GM12872 (cell line): Measurements from ENCODE around the gene PAK5.

Source experiments
- CTCF ChIP-seq: IDR thresholded peaks from 3 replicates; pipeline ENCODE4 v1.5.1; 2011; ENCODE audit warnings: low read depth, mild to moderate bottlenecking, low read length, moderate library complexity; ENCODE audit not compliant: insufficient read depth

The PAK5 gene

GRCh38 chr20:9686455-9686854 lies 152.4 kb downstream of the PAK5 start:
- no peak for TF ChIP-seq CTCF

- no peak for TF ChIP-seq CTCF
These were observed 152.9 kb downstream of the PAK5 start for GRCh38 chr20:9686001-9686400.

GRCh38 chr20:9685011-9685410 lies 153.9 kb downstream of the PAK5 start:
- no peak for TF ChIP-seq CTCF

GRCh38 chr20:9677100-9677623 lies 161.7 kb downstream of the PAK5 start:
- TF ChIP-seq CTCF, result no peak

- TF ChIP-seq CTCF, result no peak
These were observed 165.9 kb downstream of the PAK5 start for GRCh38 chr20:9672981-9673380.

GRCh38 chr20:9672027-9672426 lies 166.8 kb downstream of the PAK5 start:
- TF ChIP-seq CTCF, result no peak

GRCh38 chr20:9668381-9668780 lies 170.5 kb downstream of the PAK5 start:
- no peak for TF ChIP-seq CTCF
